OCI-LY3 (cell line): ENCODE results near the gene ZNF148.

Experiments used
- H2AFZ ChIP-seq: fragments of 200-600, 300-600 bp; shearing (Covaris generic); 2 replicates; pipeline ENCODE4 v1.6.0; 2014; ENCODE audit warnings: antibody characterized with exemption, low read depth, low read length
- H3K27ac ChIP-seq: fragments of 200-600, 300-600 bp; sonication (generic); 2 replicates; pipeline ENCODE4 v1.5.1; 2014; ENCODE audit warnings: mild to moderate bottlenecking, low read length, moderate library complexity, mixed read lengths
- H3K27me3 ChIP-seq: fragments of 200-600, 300-600 bp; sonication (generic); 2 replicates; pipeline ENCODE4 v1.6.1; 2014; ENCODE audit warnings: low read depth, low read length, mixed read lengths
- H3K36me3 ChIP-seq: fragments of 200-600, 300-600 bp; sonication (generic); replicated peaks from 2 replicates; pipeline ENCODE3; 2014; ENCODE audit warnings: low read depth, low read length, mixed read lengths
- H3K4me1 ChIP-seq: fragments of 300-600, 200-600 bp; sonication (generic); 2 replicates; pipeline ENCODE4 v1.6.1; 2014; ENCODE audit warnings: low read length, mixed read lengths
- H3K4me2 ChIP-seq: fragments of 200-600, 300-600 bp; sonication (generic); 2 replicates; pipeline ENCODE4 v1.6.1; 2014; ENCODE audit warnings: low read length, mixed read lengths
- H3K4me3 ChIP-seq: fragments of 300-600, 200-600 bp; sonication (generic); 2 replicates; pipeline ENCODE4 v1.5.1; 2014; ENCODE audit warnings: antibody characterized with exemption, mild to moderate bottlenecking, low read length, moderate library complexity
- H3K79me2 ChIP-seq: fragments of 300-600, 200-600 bp; shearing (Covaris generic); 2 replicates; pipeline ENCODE4 v1.6.1; 2014; ENCODE audit warnings: mild to moderate bottlenecking, low read length, mixed read lengths
- H3K9ac ChIP-seq: fragments of 300-600, 200-600 bp; shearing (Covaris generic); 2 replicates; pipeline ENCODE4 v1.6.0; 2014; ENCODE audit warnings: mild to moderate bottlenecking, low read length, moderate library complexity
- H3K9me3 ChIP-seq: fragments of 200-600, 300-600 bp; shearing (Covaris generic); 2 replicates; pipeline ENCODE4 v1.6.1; 2014; ENCODE audit warnings: low read length, mixed read lengths; ENCODE audit not compliant: insufficient read depth
- H4K20me1 ChIP-seq: fragments of 200-600, 300-600 bp; sonication (generic); 2 replicates; pipeline ENCODE4 v1.6.1; 2016; ENCODE audit warnings: low read length, mixed read lengths; ENCODE audit not compliant: insufficient read depth
- EZH2phosphoT487 ChIP-seq: fragments of 200-600 bp; shearing (Covaris generic); IDR thresholded peaks from 2 replicates; pipeline ENCODE4 v1.6.1; 2018; ENCODE audit warnings: antibody characterized with exemption, mixed run types, low read depth
- TF ChIP-seq, protein P1 (sequence below): fragments of 200-600, 300-600 bp; sonication (generic); IDR thresholded peaks from 2 replicates; pipeline ENCODE4 v1.5.1; 2014; ENCODE audit warnings: antibody characterized with exemption, low read length, low read depth

ZNF148 gene

GRCh38 chr3:125278155-125278554, 97.0 kb downstream of the ZNF148 start:
- H3K27me3 ChIP-seq = no peaks in the 10 kb centered on the region
- no peak overlapping the region for H3K27ac ChIP-seq
- no peak overlapping the region for H3K9ac ChIP-seq
- no peak overlapping the region for H3K4me2 ChIP-seq
- peaks cover 12% of the 10 kb centered on the region for H3K4me1 ChIP-seq
- no peak overlapping the region for H2AFZ ChIP-seq
- H3K79me2 ChIP-seq = no peaks in the 10 kb centered on the region
- no peaks in the 10 kb centered on the region for H3K9me3 ChIP-seq
- no peak overlapping the region for H3K4me3 ChIP-seq
- H3K36me3 ChIP-seq = peaks cover 6% of the 10 kb centered on the region
- 0 out of 2 replicates have a peak, but pooled peaks cover 4% of the 10 kb centered on the region for H4K20me1 ChIP-seq
- TF ChIP-seq, protein P1, sequence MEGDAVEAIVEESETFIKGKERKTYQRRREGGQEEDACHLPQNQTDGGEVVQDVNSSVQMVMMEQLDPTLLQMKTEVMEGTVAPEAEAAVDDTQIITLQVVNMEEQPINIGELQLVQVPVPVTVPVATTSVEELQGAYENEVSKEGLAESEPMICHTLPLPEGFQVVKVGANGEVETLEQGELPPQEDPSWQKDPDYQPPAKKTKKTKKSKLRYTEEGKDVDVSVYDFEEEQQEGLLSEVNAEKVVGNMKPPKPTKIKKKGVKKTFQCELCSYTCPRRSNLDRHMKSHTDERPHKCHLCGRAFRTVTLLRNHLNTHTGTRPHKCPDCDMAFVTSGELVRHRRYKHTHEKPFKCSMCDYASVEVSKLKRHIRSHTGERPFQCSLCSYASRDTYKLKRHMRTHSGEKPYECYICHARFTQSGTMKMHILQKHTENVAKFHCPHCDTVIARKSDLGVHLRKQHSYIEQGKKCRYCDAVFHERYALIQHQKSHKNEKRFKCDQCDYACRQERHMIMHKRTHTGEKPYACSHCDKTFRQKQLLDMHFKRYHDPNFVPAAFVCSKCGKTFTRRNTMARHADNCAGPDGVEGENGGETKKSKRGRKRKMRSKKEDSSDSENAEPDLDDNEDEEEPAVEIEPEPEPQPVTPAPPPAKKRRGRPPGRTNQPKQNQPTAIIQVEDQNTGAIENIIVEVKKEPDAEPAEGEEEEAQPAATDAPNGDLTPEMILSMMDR = no peak
- no peak for TF ChIP-seq EZH2phosphoT487

DNA sequence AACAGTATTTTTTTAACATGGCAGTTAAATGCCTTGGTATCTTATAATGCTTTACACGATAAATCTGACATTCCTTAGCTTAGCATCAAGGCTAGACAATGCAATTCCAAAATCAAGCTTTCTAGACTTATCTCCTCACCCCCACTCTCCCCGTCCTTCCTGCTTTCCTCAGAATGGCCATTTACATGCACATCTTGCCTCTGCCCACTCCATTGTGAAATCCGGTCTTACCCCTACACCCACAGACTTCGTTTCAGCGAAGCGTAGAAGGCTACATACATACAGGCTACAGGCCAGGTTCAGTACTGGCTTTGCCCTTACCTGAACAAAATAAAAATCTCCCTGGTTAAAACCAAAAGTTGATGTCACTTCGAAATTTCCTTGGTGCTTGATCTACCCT, 104.0 kb downstream of the ZNF148 start:
- Histone ChIP-seq H3K9me3 (no peaks in the 10 kb centered on the region), H3K4me2 (no peak overlapping the region), H3K27me3 (no peaks in the 10 kb centered on the region), H3K4me3 (no peak overlapping the region), H2AFZ (no peak overlapping the region), H3K36me3 (peaks cover 19% of the 10 kb centered on the region), H4K20me1 (peaks cover under 1% of the 10 kb centered on the region; the same call in 1 of the 2 replicates), H3K4me1 (no peaks in the 10 kb centered on the region), H3K9ac (no peak overlapping the region), H3K79me2 (peaks cover 4% of the 10 kb centered on the region; the same call in 1 of the 2 replicates), H3K27ac (no peak overlapping the region)
- no peak for TF ChIP-seq EZH2phosphoT487
- TF ChIP-seq, protein P1 = no peak

- no peak for TF ChIP-seq EZH2phosphoT487
- TF ChIP-seq, protein P1 = no peak
- Histone ChIP-seq H4K20me1 (peaks cover 3% of the 10 kb centered on the region; the same call in 1 of the 2 replicates), H2AFZ (no peak overlapping the region), H3K4me1 (peaks cover 6% of the 10 kb centered on the region; the same call in 1 of the 2 replicates), H3K4me3 (no peak overlapping the region), H3K9ac (no peak overlapping the region), H3K9me3 (no peaks in the 10 kb centered on the region), H3K36me3 (peaks cover 12% of the 10 kb centered on the region), H3K4me2 (no peak overlapping the region), H3K27ac (no peak overlapping the region), H3K79me2 (peaks cover 4% of the 10 kb centered on the region; the same call in 1 of the 2 replicates), H3K27me3 (no peaks in the 10 kb centered on the region)
Observed at GRCh38 chr3:125267460-125267859, 107.7 kb downstream of the ZNF148 start.

GRCh38 chr3:125266971-125267370, 108.2 kb downstream of the ZNF148 start:
- no peaks in the 10 kb centered on the region for H3K9me3 ChIP-seq
- H4K20me1 ChIP-seq = peaks cover 3% of the 10 kb centered on the region; the same call in 1 of the 2 replicates
- H3K4me3 ChIP-seq = no peak overlapping the region
- H3K27ac ChIP-seq = no peak overlapping the region
- H3K4me2 ChIP-seq = no peak overlapping the region
- peaks cover 9% of the 10 kb centered on the region for H3K36me3 ChIP-seq
- no peaks in the 10 kb centered on the region for H3K27me3 ChIP-seq
- no peak overlapping the region for H3K9ac ChIP-seq
- peaks cover 4% of the 10 kb centered on the region; the same call in 1 of the 2 replicates for H3K79me2 ChIP-seq
- TF ChIP-seq EZH2phosphoT487 = no peak
- TF ChIP-seq, protein P1 = no peak
- H3K4me1 ChIP-seq = peaks cover 6% of the 10 kb centered on the region; the same call in 1 of the 2 replicates
- H2AFZ ChIP-seq = no peak overlapping the region
